NCI-H1417 (cell line): ENCODE measurements around the gene GPATCH4.
A peak's percentile ranks its signal among the peaks of the same experiment; 100 is the strongest.
"Not testable (repeated sequence)": the region's sequence is repeated elsewhere in the genome, so short reads cannot be mapped to it uniquely, and the experiment has no call there.

Experiments used
- DNase-seq, 3 experiments: peaks; one replicate each; lab custom pipeline; 2025; lab: John Stamatoyannopoulos, UW

The GPATCH4 gene

DNA sequence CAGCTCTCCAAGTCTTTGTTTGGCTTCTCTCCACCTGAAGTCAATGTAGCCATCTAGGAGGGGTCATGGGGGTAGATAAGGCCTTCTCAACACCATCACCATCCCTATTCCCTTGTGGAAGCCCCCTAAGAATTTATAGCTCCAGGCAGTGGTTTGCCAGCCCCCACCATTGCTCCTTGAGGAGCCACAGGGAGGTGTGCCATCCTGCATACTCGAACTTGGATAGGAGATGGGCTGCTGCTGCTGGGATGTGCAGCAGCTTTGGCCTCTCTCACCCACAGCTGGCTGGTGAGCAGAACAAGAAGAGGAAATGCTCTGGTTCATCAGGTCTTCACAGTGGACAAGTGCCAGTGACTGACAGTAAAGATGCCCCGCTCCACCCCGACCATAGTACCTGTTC, 4.9 kb downstream of the GPATCH4 start:
- no peak for DNase-seq

DNA sequence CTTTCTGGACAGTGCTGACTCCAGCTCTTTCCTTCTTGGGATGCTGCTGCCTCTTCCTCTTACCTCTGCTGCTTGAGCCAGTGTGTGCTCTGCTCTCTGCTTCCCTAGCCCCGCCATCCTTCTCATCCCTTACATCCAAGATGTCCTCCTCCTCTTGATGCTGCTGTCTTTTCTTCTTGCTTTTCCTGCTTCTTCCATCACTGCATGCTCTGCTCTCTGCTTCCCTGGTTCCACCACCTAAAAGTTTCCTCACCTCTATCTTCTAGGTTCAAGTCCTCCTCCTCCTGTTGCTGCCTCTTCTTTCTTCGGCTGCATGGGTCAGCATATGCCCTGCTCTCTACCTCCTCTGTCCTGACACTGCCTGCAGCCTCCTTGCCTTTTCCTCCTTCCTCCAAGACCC, 6.3 kb downstream of the GPATCH4 start:
- DNase-seq, result no peak

GRCh38 chr1:156594190-156594589, 7.1 kb downstream of the GPATCH4 start:
- no peak for DNase-seq

DNA sequence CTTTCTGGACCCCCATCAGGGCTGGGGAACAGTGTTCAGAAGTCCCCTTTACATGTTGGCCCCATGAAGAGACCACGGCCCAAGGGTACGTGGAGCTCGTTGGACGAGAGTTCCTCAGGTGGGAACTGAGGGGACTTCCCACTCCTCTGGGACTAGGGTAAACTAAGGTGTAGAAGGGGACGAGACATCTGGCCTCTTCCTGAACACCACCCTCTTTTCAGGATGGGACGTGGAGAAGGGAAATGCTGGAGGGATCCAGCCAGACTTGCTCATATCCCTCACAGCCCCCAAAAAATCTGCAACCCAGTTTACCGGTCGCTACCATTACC, 7.7 kb downstream of the GPATCH4 start:
- DNase-seq, result no peak

GRCh38 chr1:156592910-156593660, 8.2 kb downstream of the GPATCH4 start:
- peak in 1 of 3 experiments; percentile 53 for DNase-seq

- no peak for DNase-seq
These were observed 8.9 kb downstream of the GPATCH4 start for GRCh38 chr1:156592158-156592909.

GRCh38 chr1:156591432-156592157, 9.7 kb downstream of the GPATCH4 start, which contains the start of gene NAXE:
NAXE (plus strand) TSS chr1:156591776; CDS start chr1:156591805, 29 bp downstream.
- peak; percentile 83 to 94 (median 85) for DNase-seq

GRCh38 chr1:156591181-156591431, 10.2 kb downstream of the GPATCH4 start:
- no peak for DNase-seq

DNA sequence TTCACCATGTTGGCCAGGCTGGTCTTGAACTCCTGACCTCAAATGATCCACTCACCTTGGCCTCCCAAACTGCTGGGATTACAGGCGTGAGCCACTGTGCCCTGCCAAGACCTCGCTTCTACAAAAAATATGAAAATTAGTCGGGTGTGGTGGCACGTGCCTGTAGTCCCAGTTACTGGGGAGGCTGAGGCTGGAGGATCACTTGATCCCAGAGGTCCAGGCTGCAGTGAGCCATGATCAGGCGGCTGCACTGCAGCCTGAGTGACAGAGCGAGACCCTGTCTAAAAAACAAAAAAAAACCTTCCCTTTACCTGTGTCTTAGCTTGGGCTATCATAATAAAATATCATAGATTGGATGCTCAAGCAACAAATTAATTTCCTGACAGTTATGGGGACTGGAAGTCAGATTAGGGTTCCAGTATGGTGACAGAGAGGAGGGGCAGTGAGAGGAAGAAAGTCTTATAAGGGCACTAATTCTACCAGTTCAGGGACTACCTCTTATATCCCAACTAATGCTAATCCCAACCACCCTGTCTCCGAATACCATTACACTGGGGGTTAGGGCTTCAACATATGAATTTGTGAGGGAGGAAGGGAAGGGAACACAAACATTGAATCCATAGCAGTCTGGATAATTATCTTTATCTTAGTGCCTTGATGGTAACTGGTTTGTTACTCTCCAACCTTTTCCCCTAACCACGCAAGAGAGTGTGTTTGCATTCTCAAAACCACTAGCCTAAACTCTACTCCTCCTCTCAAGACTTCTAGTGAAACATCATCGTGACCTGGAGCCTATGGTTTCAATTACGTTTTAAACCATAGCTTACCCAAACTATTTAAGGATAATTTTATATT, 10.7 kb downstream of the GPATCH4 start:
- DNase-seq, result no peak

GRCh38 chr1:156589546-156589945, 11.7 kb downstream of the GPATCH4 start:
- no peak for DNase-seq

- DNase-seq, result not testable (repeated sequence)
These were observed 13.4 kb downstream of the GPATCH4 start for GRCh38 chr1:156587927-156588326.

DNA sequence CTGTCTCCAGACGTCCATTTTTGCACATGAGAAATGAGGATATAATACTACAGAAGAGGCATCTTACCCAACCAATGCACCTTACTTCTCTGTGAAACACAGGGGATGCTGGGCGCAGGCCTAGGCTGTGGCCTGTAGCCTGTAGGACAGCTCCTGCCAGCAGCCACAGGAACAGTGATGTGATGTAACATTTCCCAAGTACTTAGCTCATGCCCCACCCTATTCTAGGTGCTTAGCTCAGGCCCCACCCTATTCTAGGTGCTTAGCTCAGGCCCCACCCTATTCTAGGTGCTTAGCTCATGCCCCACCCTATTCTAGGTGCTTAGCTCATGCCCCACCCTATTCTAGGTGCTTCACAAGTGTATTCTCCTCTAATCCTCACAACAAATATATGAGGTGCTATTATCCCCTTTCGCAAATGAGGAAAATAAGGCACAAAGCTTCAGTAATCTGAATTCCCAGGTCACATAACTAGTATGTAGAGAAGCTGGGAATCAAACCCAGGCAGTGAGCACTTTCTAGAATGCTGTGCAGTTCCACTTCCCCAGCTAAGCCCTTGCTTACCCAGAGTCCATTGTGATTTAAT, 14.3 kb downstream of the GPATCH4 start:
- DNase-seq, result no peak

- peak in 2 of 3 experiments; percentile 30 to 66 for DNase-seq
These were observed 15.0 kb downstream of the GPATCH4 start for GRCh38 chr1:156586323-156586722.

DNA sequence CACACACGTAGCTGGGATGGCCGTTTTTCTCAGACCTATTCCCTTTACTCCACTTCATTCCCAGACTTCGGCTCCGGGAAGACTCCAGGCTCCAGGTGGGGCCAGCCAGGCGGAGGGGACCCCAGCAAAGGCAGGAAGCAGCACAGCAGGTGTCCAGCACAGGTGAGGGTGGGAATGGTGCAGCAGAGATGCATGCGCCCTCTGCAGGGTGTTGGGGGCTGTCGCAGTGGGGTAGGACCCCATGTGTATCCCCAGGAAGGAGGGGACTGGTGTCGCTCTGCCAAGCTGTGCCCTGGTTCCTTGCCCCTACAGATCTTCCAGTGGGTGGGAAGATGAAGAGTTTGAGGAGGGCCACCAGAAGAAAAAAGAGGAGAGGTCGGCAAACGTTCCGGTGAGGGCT, 16.5 kb downstream of the GPATCH4 start:
- DNase-seq, result peak in 2 of 3 experiments; percentile 33 to 43

GRCh38 chr1:156583821-156584622, 17.3 kb downstream of the GPATCH4 start:
- peak; percentile 54 to 90 (median 89) for DNase-seq

DNA sequence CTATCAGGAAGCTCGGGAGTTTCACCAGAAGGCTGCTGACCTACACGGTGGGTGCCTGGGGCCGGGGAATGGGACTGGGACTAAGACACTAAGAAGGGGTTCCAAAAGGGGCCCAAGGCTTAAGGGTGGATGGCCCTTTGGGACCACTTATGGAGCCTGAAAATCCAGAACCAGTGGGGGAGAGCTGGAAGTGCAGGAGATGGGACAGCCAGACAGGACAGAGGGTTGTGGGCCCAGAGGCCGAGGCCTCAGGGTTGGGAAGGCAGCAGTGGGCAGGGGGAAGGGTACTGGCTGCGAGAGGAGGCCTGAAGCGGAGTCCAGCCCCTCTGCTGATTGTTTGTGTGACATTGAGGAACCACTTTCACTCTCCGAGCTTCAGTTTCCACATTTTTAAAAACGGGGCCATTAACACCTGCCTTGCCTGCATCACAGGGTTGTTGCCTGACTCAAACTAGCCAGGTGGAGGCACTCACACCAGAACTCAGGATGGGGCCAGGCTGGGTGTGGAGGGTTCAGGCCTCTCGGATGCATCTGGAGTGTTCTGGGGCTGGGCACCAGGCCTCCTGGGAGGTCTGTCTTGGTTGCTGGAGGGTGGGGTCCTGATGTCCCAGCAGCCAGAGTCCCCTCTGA, 18.8 kb downstream of the GPATCH4 start:
- no peak for DNase-seq

- DNase-seq, result no peak
These were observed 19.5 kb downstream of the GPATCH4 start for GRCh38 chr1:156581661-156582387.

GRCh38 chr1:156579472-156579871, 21.8 kb downstream of the GPATCH4 start, which contains the start of gene TTC24:
TTC24 (plus strand) TSS chr1:156579723; CDS start chr1:156581365, 1,642 bp downstream.
- peak in 1 of 3 experiments; percentile 34 for DNase-seq

DNA sequence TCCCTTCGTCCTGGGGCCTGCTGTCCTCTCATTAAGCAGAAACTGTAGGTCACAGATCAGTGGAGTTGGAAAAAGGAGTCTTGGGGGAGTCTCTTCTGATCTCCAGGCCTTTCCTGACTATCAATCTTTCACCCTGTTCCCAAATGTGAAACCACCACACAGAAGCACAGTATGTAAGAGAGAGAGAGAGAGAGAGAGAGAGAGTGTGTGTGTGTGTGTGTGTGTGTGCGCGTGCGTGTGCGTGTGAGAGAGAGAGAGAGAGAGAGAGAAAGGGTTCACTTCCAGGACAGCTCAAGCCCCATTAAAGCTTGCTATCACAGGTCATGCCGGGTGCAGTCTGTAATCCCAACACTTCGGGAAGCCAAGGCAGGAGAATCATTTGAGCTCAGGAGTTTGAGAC, 23.2 kb downstream of the GPATCH4 start:
- peak in 1 of 3 experiments; percentile 66 for DNase-seq
